Lung (tissue), 12 donors: ENCODE measurements around the gene TRMT2A. TPM values are rescaled to one million over a fixed set of nuclear protein-coding genes. Genes with fewer than 3 reads are reported as not detected.

Experiments used
- ATAC-seq: fragments of 200-7000 bp; cut with Tn5 transposase; one replicate; pipeline ENCODE4 v1.9.1; 2020; ENCODE audit warnings: moderate number of reproducible peaks; ENCODE audit not compliant: insufficient read depth, low FRiP score
- DNase-seq, 3 donors: peaks; one replicate each; pipeline ENCODE4 v3.0.0-alpha.2; 2013 to 2017
- H3K27ac ChIP-seq, 2 donors: one replicate each; pipeline ENCODE4 v1.5.1; 2013; ENCODE audit warnings: mild to moderate bottlenecking in 2 of 2, moderate library complexity in 2 of 2, control low read depth in 1 of 2, inconsistent platforms in 1 of 2, low read depth in 1 of 2, low read length in 1 of 2
- H3K27me3 ChIP-seq, 3 donors: one replicate each; pipeline ENCODE4 v1.5.1; 2013; ENCODE audit warnings: low read length in 2 of 3; ENCODE audit not compliant: control insufficient read depth in 3 of 3, insufficient read depth in 3 of 3
- H3K36me3 ChIP-seq, 4 donors: one replicate each; pipeline ENCODE4 v1.5.1; 2013; ENCODE audit warnings: low read length in 4 of 4, mild to moderate bottlenecking in 1 of 4, moderate library complexity in 1 of 4; ENCODE audit not compliant: control insufficient read depth in 4 of 4, insufficient read depth in 4 of 4
- H3K4me1 ChIP-seq, 5 donors: one replicate each; pipeline ENCODE4 v1.5.1; 2013; ENCODE audit warnings: low read length in 5 of 5, mild to moderate bottlenecking in 2 of 5, moderate library complexity in 1 of 5; ENCODE audit not compliant: control insufficient read depth in 5 of 5, insufficient read depth in 5 of 5
- H3K4me3 ChIP-seq: one replicate; pipeline ENCODE4 v1.5.1; 2013; ENCODE audit warnings: mild to moderate bottlenecking, control low read depth, moderate library complexity
- H3K9ac ChIP-seq, 2 donors: one replicate each; pipeline ENCODE4 v1.5.1; 2013; ENCODE audit warnings: low read length in 2 of 2, control low read depth in 1 of 2; ENCODE audit not compliant: insufficient read depth in 1 of 2
- H3K9me3 ChIP-seq, 4 donors: one replicate each; pipeline ENCODE4 v1.5.1; 2013; ENCODE audit warnings: low read length in 3 of 4, mild to moderate bottlenecking in 1 of 4, moderate library complexity in 1 of 4; ENCODE audit not compliant: control insufficient read depth in 4 of 4, insufficient read depth in 3 of 4
- CTCF ChIP-seq: IDR thresholded peaks from 2 replicates; pipeline ENCODE4 v1.5.1; 2012; ENCODE audit warnings: mild to moderate bottlenecking; ENCODE audit errors: control extremely low read depth, extremely low read depth
- WGBS, 2 donors: extraction: QIAGEN DNeasy Blood & Tissue Kit; methylation state at CpG; one replicate each; pipeline ENCODE4 v1.1.7; 2013; 5-methylcytosine and 5-hydroxymethylcytosine counted together
- polyA plus RNA-seq, 2 donors: library from polyadenylated mRNA; stranded (reverse); fragments of 200-250 nt; gene quantifications; one replicate each; pipeline ENCODE4 v1.2.1, GENCODE V29; 2013
- total RNA-seq, 2 donors: library from RNA; depleted of rRNA in 1 of 2; stranded (reverse); fragments of >200 nt in 1 of 2; gene quantifications; one replicate each; pipeline ENCODE4 v1.2.1, GENCODE V29; 2014 to 2021
- donor health status: control.
- donor health status: control.
- donor health status: Bipolar disorder and iron deficiency.
- donor health status: healthy.
- donor health status: DM: yes; HTN: yes; CAD: no.

The TRMT2A gene
- total and polyA plus RNA-seq, 4 donors = 37.5 to 71.1 (median 55.4) TPM

GRCh38 chr22:20132686-20133246, 15.7 kb upstream of the TRMT2A start:
- 60 to 82% methylated on average over 16 of the region's 16 CpGs for WGBS, 2 donors
- no peak for DNase-seq
- peaks cover 0 to 37% (median 21%) of the 10 kb centered on the region in 5 donors for H3K4me1 ChIP-seq

GRCh38 chr22:20131859-20132685, 15.0 kb upstream of the TRMT2A start:
- no peak for DNase-seq
- H3K4me1 ChIP-seq = peaks cover 0 to 32% (median 16%) of the 10 kb centered on the region in 5 donors
- peaks cover 0 to 6% (median 0%) of the 10 kb centered on the region in 4 donors for H3K36me3 ChIP-seq
- no peak for ATAC-seq
- no peak for TF ChIP-seq CTCF
- 1 to 3% methylated on average over 38 to 72 of the region's 72 CpGs for WGBS, 2 donors
- H3K4me3 ChIP-seq = peak overlapping the region; percentile 91
- H3K9ac ChIP-seq = peak overlapping the region in 1 of 2 donors; percentile 28
- peak overlapping the region; percentile 65 to 81 for H3K27ac ChIP-seq
- no peaks in the 10 kb centered on the region for H3K27me3 ChIP-seq
- H3K9me3 ChIP-seq = no peaks in the 10 kb centered on the region

More at GRCh38 chr22:20132686-20133246, 15.7 kb upstream of the TRMT2A start:
- no peak overlapping the region for H3K27ac ChIP-seq
- TF ChIP-seq CTCF = no peak
- H3K9me3 ChIP-seq = no peaks in the 10 kb centered on the region
- peaks cover 0 to 2% (median 0%) of the 10 kb centered on the region in 4 donors for H3K36me3 ChIP-seq
- no peak for ATAC-seq
- no peaks in the 10 kb centered on the region for H3K27me3 ChIP-seq
- H3K9ac ChIP-seq = peak overlapping the region in 1 of 2 donors; percentile 28
- H3K4me3 ChIP-seq = peak overlapping the region; percentile 91

DNA sequence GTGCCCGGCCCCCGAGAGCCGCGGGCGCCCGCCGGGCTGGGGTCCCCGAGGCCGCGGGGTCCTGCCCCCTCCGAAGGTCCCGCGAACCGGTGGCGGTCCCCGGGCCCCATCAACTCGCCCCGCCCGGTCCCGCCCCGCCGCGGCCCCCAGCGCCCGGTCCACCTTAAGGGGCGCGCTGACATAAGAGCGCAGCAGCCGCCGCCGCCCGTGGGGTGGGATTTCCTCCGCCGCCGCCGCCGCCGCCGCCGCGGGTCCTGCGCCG, 14.5 kb upstream of the TRMT2A start, which contains the start of gene ZDHHC8:
ZDHHC8 (plus strand) TSS at position 208 of the 262 bp plus-strand sequence. CDS start 144 bp downstream, outside the sequence.
- Histone ChIP-seq H3K36me3 (peaks cover 0 to 8% (median under 1%) of the 10 kb centered on the region in 4 donors), H3K9ac (peak within 1 kb of the TSS in 1 of 2 donors; percentile 28), H3K4me3 (peak within 1 kb of the TSS; percentile 91), H3K27me3 (no peaks in the 10 kb centered on the region), H3K27ac (peak within 1 kb of the TSS; percentile 92 to 98), H3K9me3 (no peaks in the 10 kb centered on the region), H3K4me1 (peaks cover 0 to 30% (median 14%) of the 10 kb centered on the region in 5 donors)
- peak; percentile 37 for ATAC-seq
- 0 to 1% methylated on average over 7 to 42 of the region's 43 CpGs for WGBS, 2 donors
- DNase-seq = peak; percentile 32 to 50 (median 38)
- TF ChIP-seq CTCF = no peak
